HG03064 (cell line): ENCODE measurements around the gene COL13A1.

Experiments used
- ATAC-seq: cut with Tn5 transposase; IDR thresholded peaks from one replicate; pipeline ENCODE4 v1.9.1; 2021; ENCODE audit warnings: low read depth; ENCODE audit not compliant: unreplicated experiment

COL13A1 gene

DNA sequence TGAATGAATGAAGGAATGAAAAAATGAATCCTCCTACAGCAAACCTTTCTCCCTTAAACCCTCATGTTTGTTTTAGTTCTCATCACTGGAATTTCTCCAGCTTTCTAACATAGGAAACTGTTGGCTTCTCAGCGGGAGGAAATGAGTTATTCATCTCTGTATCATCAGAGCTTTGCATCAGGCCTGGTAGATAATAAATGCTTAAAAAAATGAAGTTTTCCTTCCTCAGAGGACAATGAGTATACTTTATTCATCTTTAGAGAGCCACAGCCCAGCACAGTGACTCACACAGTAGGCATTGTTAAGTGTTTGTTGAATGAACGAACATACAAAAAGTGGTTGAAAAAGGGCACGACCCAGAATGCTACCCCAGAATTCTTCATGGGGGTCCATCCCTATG lies 62.6 kb downstream of the COL13A1 start:
- no peak for ATAC-seq

DNA sequence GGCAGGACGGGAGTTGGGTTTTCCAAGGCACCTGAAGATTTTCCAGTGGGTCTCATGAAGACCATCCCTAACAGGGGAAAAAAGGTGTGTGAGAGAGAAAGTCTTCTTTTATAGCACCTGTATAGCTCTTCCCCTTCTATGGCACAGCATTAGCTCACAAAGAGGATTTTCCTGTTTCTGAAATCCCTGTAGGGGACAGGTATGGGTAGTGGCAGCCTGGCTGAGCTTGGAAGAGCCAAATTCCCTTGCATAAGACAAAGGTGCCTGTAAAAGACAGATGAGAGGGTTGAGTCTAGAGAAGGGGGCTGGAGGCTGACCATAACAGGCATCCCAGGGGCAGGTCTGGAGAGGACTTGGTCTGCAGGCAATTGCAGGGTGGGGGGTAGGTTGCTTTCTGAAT lies 63.7 kb downstream of the COL13A1 start:
- no peak for ATAC-seq

DNA sequence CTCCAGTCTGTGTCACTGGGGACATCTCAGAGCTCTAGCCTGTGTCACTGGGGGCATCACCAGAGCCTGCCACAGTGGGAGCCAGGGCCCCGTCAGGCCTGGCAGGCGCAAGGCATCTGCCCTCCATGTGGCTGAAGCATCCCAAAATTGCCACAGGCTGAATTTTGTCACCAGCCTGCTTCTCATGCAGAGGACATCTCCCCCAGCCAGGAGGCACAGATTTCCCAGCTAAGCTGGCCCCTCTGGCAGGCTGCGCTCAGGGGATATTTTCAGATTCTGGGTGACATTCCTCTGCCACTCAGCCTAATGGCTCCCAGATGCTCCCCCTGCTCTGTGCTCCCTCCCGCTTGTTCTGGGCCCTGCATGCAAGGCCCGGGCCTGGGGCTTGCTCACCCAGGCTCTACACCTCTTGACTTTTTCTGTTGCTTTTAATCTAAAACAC lies 64.6 kb downstream of the COL13A1 start:
- ATAC-seq, result no peak

- no peak for ATAC-seq
Observed at GRCh38 chr10:69866688-69867461, 65.2 kb downstream of the COL13A1 start.

GRCh38 chr10:69867699-69868558 lies 66.2 kb downstream of the COL13A1 start:
- no peak for ATAC-seq

GRCh38 chr10:69868821-69869220 lies 67.1 kb downstream of the COL13A1 start:
- no peak for ATAC-seq

DNA sequence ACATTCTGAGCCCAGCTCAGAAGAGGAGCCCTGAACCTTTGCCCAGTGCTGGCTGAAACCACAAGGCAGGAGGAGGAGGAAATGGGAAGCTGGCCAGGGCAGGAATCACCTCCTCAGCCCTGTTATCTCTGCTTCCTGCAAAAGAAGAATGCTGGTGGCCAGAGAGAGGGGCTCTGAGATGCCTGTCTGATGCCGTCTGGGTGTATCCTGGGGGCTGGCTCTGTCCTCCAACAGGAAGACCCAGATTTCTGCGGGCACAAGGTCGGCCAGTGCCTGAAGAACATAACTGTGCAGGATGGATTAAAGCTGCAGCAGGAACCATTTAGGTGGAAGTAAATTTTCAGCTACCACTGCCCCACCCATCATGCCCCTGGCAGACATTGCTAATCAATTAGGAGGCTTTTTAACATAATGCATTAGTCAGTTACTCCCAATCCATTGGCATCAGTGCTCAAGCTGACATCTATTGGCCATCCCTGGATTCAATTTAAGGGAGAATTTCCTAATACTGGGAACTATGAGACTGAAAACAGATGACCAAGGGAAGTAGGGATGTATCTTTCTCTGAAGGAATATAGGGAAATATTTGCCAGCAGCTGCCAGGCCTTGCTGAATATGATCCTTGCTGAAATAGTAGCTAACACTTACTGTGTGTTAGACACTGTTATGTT lies 67.7 kb downstream of the COL13A1 start:
- ATAC-seq, result no peak

DNA sequence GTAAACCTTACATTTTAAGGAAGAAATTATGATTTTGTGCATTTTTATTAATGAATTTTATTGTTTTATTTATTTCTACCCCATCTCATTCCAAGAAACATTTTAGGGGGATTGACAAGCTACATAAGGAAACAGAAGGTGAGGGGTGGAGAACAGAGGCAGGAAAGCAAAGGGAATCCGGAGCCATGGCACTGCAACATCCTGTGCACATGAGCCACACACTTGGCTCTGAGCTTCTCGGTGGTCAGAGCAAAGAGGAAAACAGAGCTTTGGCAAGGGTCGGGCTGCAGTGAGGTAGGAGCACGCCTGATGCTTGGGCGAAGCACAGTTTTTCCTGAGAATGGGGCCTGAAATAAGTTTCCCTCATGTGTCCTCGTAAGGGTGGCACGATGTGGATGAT lies 68.9 kb downstream of the COL13A1 start:
- ATAC-seq, result no peak

DNA sequence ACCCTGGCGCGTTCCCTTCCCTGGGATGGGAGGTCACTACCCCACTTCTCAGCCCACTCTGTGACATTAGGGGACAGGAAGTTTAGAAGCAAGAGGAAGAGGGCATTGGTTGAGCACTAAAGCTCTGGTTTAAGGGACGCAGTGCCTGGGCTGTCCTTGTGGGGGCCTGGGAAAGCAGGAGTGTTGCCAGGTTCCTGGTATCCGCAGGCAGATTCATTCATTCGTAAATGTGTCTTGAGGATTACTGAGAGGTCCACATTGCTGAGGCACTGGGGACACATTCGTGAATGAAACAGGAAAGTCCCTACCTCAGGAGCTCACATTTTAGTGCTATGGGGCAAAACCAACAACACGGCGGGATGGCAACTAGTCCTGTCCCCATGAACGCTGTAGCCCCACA lies 69.4 kb downstream of the COL13A1 start:
- no peak for ATAC-seq

DNA sequence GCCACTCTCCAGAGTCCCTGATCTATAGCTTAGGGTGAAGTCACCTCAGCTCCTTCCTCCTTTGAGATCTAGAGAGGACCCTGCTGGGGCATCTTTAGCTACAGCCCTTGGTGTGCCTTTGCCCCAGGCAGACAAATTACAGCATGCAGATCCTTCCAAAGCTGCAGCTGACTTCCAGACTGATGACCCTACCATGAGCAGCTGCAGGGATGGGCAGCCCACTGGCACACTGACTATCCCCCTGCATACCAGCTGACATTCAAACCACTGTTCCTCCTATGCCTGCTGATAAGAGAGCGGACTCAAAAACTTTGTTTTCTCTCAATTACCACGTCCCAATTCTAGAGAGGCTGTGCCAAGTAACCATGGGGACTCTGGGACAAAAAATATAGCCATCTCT lies 70.6 kb downstream of the COL13A1 start:
- ATAC-seq, result no peak

DNA sequence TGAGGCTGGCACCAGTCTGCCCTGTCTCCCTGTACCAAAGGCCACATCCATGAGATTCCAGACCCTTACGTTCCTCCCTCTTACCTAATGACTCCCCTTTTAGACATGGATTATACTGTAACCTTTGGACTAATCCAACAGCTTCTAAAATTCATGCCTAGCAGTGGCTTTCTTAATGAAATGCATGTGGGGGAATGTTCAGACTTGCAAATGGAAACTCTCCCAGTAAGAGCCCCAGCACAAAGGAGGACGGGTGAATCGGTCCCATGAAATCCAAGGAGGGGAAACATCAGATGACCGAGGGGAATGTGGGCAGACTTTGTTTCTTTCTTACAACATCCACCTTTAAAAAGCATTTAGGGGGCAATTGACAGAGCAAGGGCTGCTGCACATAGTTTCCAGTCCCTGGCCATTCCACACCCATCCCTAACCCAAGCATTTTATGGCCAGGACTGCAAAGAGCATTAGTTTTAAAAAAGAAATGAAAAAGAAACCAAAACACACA lies 71.5 kb downstream of the COL13A1 start:
- ATAC-seq, result no peak

- ATAC-seq, result no peak
Observed at GRCh38 chr10:69874449-69874848, 72.7 kb downstream of the COL13A1 start.

DNA sequence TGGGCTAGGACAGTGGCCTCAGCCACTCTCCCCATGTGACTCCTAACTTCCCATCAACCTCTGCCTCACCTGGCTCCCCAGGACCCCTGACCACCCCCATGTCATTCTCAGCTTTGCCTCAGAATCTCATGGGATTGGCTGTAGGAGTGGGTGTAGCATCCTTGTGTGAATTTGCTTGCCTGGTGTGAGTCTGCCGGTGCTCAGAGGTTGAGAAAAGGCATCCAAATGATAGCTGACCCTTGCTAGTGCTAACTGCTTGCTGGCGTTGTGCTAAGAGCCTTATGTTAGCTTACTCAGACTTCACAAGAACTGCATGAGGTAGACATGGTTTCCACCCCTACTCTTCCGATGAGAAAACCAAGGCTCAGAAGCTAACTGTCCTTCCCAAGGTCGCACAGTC lies 74.2 kb downstream of the COL13A1 start:
- no peak for ATAC-seq

DNA sequence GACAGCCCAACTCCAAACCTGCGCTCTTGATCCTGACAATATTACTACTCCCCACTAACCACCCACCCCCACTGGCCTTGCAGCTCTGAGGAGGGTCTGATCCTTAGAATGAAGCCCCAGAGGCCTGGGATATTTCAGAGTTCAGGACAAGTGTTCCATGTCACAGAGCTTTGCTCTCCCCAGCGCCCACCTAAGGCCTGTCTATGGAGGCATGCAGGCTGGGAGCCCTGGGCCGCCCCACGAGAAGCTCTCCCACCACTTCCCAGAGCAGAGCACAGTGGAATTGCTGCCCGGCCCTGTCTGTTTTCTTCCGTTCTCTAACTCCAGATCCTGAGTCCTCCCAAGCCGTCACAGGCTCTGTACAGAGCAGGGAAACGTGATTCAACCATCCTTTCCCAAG lies 74.6 kb downstream of the COL13A1 start:
- no peak for ATAC-seq

DNA sequence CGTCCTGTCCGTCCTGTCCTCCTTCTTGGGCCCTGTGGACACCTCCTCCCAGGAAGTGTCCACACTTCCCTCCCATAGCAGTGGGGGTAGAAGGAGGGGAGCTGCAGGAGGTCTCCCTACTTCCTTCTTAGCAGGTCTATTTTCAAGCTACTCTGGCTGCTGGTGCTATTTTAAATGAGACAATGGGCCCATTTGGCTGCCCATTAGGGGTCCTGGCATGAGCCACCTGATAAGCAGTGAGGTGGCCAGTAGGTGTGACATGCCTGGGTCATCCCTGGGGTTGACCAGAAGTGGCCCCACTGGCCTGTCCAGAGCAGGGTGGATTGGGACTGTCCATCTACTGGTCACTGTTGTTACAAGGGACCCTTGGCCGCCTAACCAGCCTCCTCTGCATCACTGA lies 75.2 kb downstream of the COL13A1 start:
- ATAC-seq, result no peak

DNA sequence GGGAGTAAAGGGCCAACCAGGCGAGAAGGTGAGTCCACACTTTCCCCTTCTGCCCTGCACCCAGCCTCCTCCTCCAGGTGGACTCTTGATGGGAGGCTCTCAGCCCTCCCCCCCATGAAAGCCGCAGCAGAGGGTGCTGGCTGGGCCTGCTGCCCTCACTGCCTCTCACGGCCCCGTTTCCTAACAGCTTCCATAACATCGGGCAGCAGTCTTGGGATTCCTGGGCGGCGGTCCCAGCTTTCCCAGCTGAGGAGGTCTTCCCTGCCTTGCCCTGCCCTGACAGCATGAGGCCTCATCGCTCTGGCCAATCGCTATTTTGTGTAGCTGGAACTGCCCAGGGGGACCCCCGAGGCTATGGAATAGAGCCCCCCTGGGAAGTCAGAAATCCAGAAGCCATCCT lies 76.3 kb downstream of the COL13A1 start:
- no peak for ATAC-seq

GRCh38 chr10:69878951-69879350 lies 77.2 kb downstream of the COL13A1 start:
- no peak for ATAC-seq

GRCh38 chr10:69879634-69880257 lies 78.0 kb downstream of the COL13A1 start:
- ATAC-seq, result no peak

- no peak for ATAC-seq
Observed at GRCh38 chr10:69880301-69881081, 78.8 kb downstream of the COL13A1 start.

GRCh38 chr10:69881202-69881601 lies 79.5 kb downstream of the COL13A1 start:
- ATAC-seq, result no peak
